ENCODE data around the gene MCMBP. TPM values are rescaled to one million over a fixed set of nuclear protein-coding genes. Genes with fewer than 3 reads are reported as not detected.
A peak's percentile ranks its signal among the peaks of the same experiment; 100 is the strongest.

MCMBP gene
- total RNA-seq, 2 experiments from 2014 or later, result 14.5 to 14.6 TPM

- H3K9me3 ChIP-seq (ENCODE audit: control insufficient read depth in 1 of 2, insufficient read depth in 1 of 2, low read length in 2 of 2), result no peaks in the 10 kb centered on the region
- Mint-ChIP-seq H3K4me3 (no peak overlapping the region), H3K27me3 (no peaks in the 10 kb centered on the region), H3K4me1 (ENCODE audit: low read depth) (peaks cover 30% of the 10 kb centered on the region), H3K9me3 (no peaks in the 10 kb centered on the region), H3K36me3 (ENCODE audit: low read depth) (no peaks in the 10 kb centered on the region), H3K27ac (no peak overlapping the region)
- no peak for TF ChIP-seq CTCF (IDR thresholded peaks at IDR 0.05)
- peaks cover 4% of the 10 kb centered on the region for H3K4me1 ChIP-seq (ENCODE audit: insufficient read depth, low read length)
- DNase-seq (peak in 3 of 14 experiments; percentile 8 to 47 (median 34)), ATAC-seq (ENCODE audit: poor library complexity) (no peak)
- ChIA-PET POLR2A (no interaction called here), CTCF (no interaction called here)
- no peaks in the 10 kb centered on the region for H3K27me3 ChIP-seq (ENCODE audit: control insufficient read depth in 1 of 2, insufficient read depth in 2 of 2, low read length in 2 of 2)
- intact Hi-C loops (cut with DNase I, micrococcal nuclease), result no loop called here
- no peak overlapping the region for H3K27ac ChIP-seq (ENCODE audit: low read depth in 1 of 2, low read length in 2 of 2)
- H3K4me3 ChIP-seq (ENCODE audit: low read length), result no peak overlapping the region
- H3K36me3 ChIP-seq (ENCODE audit: insufficient read depth, low read length), result no peaks in the 10 kb centered on the region
Observed at GRCh38 chr10:119786117-119786769, 86.4 kb downstream of the MCMBP start.

- no peaks in the 10 kb centered on the region for H3K9me3 ChIP-seq (ENCODE audit: control insufficient read depth in 1 of 2, insufficient read depth in 1 of 2, low read length in 2 of 2)
- Mint-ChIP-seq H3K4me1 (ENCODE audit: low read depth) (peaks cover 30% of the 10 kb centered on the region), H3K27me3 (no peaks in the 10 kb centered on the region), H3K9me3 (no peaks in the 10 kb centered on the region), H3K36me3 (ENCODE audit: low read depth) (no peaks in the 10 kb centered on the region), H3K27ac (no peak overlapping the region), H3K4me3 (peak overlapping the region; percentile 1)
- POLR2A ChIA-PET, result interaction anchor here (1.0 kb wide), 1 partner anchor 24 kb away, joined by 3 read pairs; no protein-coding TSS in a partner anchor
- H3K27me3 ChIP-seq (ENCODE audit: control insufficient read depth in 1 of 2, insufficient read depth in 2 of 2, low read length in 2 of 2), result no peaks in the 10 kb centered on the region
- no peak for TF ChIP-seq CTCF (IDR thresholded peaks at IDR 0.05)
- no peak overlapping the region for H3K4me3 ChIP-seq (ENCODE audit: low read length)
- DNase-seq (peak in 4 of 14 experiments; percentile 10 to 50 (median 36)), ATAC-seq (ENCODE audit: poor library complexity) (peak; percentile 80)
- CTCF ChIA-PET, result no interaction called here
- intact Hi-C loops (cut with DNase I, micrococcal nuclease), result no loop called here
- no peaks in the 10 kb centered on the region for H3K36me3 ChIP-seq (ENCODE audit: insufficient read depth, low read length)
- H3K4me1 ChIP-seq (ENCODE audit: insufficient read depth, low read length), result peaks cover 4% of the 10 kb centered on the region
- no peak overlapping the region for H3K27ac ChIP-seq (ENCODE audit: low read depth in 1 of 2, low read length in 2 of 2)
Observed at GRCh38 chr10:119784340-119785067, 88.1 kb downstream of the MCMBP start.

GRCh38 chr10:119783665-119784027 is 89.0 kb downstream of the MCMBP start:
- no peak overlapping the region for H3K4me3 Mint-ChIP-seq
- CTCF ChIA-PET, result no interaction called here

More at GRCh38 chr10:119783665-119784027, 89.0 kb downstream of the MCMBP start:
- intact Hi-C loops (cut with DNase I, micrococcal nuclease), result no loop called here
- Mint-ChIP-seq H3K27ac (no peak overlapping the region), H3K9me3 (no peaks in the 10 kb centered on the region), H3K36me3 (ENCODE audit: low read depth) (no peaks in the 10 kb centered on the region), H3K4me1 (ENCODE audit: low read depth) (peaks cover 34% of the 10 kb centered on the region), H3K27me3 (no peaks in the 10 kb centered on the region)
- Histone ChIP-seq H3K4me3 (ENCODE audit: low read length) (no peak overlapping the region), H3K9me3 (ENCODE audit: control insufficient read depth in 1 of 2, insufficient read depth in 1 of 2, low read length in 2 of 2) (no peaks in the 10 kb centered on the region), H3K27me3 (ENCODE audit: control insufficient read depth in 1 of 2, insufficient read depth in 2 of 2, low read length in 2 of 2) (no peaks in the 10 kb centered on the region), H3K4me1 (ENCODE audit: insufficient read depth, low read length) (peaks cover 4% of the 10 kb centered on the region), H3K27ac (ENCODE audit: low read depth in 1 of 2, low read length in 2 of 2) (no peak overlapping the region), H3K36me3 (ENCODE audit: insufficient read depth, low read length) (no peaks in the 10 kb centered on the region)
- TF ChIP-seq CTCF (IDR thresholded peaks at IDR 0.05), result no peak
- ATAC-seq (ENCODE audit: poor library complexity) (no peak), DNase-seq (no peak)
- POLR2A ChIA-PET, result interaction anchor here (0.5 kb wide), 1 partner anchor 54 kb away, joined by 3 read pairs; no protein-coding TSS in a partner anchor

Data from CD4-positive, alpha-beta T cell (primary cell).